SK-N-SH (cell line): ENCODE measurements around the gene ARHGAP40. TPM values are rescaled to one million over a fixed set of nuclear protein-coding genes. Genes with fewer than 3 reads are reported as not detected.

Experiments
- CTCF ChIA-PET: fragments of 300-600, 350-600 bp; formaldehyde crosslinking; extraction: SDS; loops from one replicate; lab custom pipeline; 2021; lab: Yijun Ruan, JAX
- POLR2A ChIA-PET: fragments of 350-600 bp; sonication (Branson Sonifier 250); formaldehyde crosslinking; extraction: SDS; loops from one replicate; lab custom pipeline; 2020; ENCODE audit warnings: antibody characterized with exemption, inconsistent platforms; lab: Yijun Ruan, JAX
- DNase-seq: peaks from one replicate; pipeline ENCODE4 v3.0.0; 2012
- H2AFZ ChIP-seq: fragments of 200-600 bp; sonication (generic); 2 replicates; pipeline ENCODE4 v1.8.1; 2016; ENCODE audit warnings: antibody characterized with exemption, mild to moderate bottlenecking, low read depth
- H3F3A ChIP-seq: fragments of 200-600 bp; sonication (generic); replicated peaks from 2 replicates; pipeline ENCODE3; 2016; ENCODE audit warnings: antibody characterized with exemption, mild to moderate bottlenecking; ENCODE audit not compliant: insufficient read depth
- H3K27ac ChIP-seq, 2 experiments: fragments of 200-500 bp in 1 of 2; fragments of 200-600 bp in 1 of 2; sonication (Bioruptor generic) in 1 of 2; sonication (generic), shearing (Covaris generic) in 1 of 2; 2 replicates each; pipeline versions ENCODE4 v1.5.1 to v1.6.1; 2014 to 2016; ENCODE audit warnings: low read depth in 2 of 2, inconsistent platforms in 1 of 2, low read length in 1 of 2, mild to moderate bottlenecking in 1 of 2, mixed read lengths in 1 of 2
- H3K27me3 ChIP-seq: fragments of 200-600 bp; sonication (generic), shearing (Covaris generic); 2 replicates; pipeline ENCODE4 v1.6.1; 2016; ENCODE audit warnings: mixed run types; ENCODE audit not compliant: insufficient read depth
- H3K36me3 ChIP-seq, 2 experiments: fragments of 200-500 bp in 1 of 2; fragments of 200-600 bp in 1 of 2; sonication (Bioruptor generic) in 1 of 2; sonication (generic) in 1 of 2; replicated peaks in 1 of 2; 2 replicates each; pipeline versions ENCODE3 to v1.5.1; 2014 to 2016; ENCODE audit warnings: low read length in 1 of 2, mild to moderate bottlenecking in 1 of 2; ENCODE audit not compliant: insufficient read depth in 2 of 2, control insufficient read depth in 1 of 2
- H3K4me1 ChIP-seq, 2 experiments: fragments of 200-500 bp in 1 of 2; fragments of 200-600 bp in 1 of 2; sonication (Bioruptor generic) in 1 of 2; sonication (generic), shearing (Covaris generic) in 1 of 2; 2 replicates each; pipeline versions ENCODE4 v1.5.1 to v1.6.1; 2014 to 2016; ENCODE audit warnings: low read depth in 1 of 2, low read length in 1 of 2, mixed run types in 1 of 2; ENCODE audit not compliant: insufficient read depth in 2 of 2, control insufficient read depth in 1 of 2
- H3K4me2 ChIP-seq: fragments of 200-600 bp; sonication (generic), shearing (Covaris generic); 2 replicates; pipeline ENCODE4 v1.6.1; 2017; ENCODE audit warnings: mixed run types
- H3K4me3 ChIP-seq, 2 experiments: fragments of 200-500 bp in 1 of 2; fragments of 200-600 bp in 1 of 2; sonication (Bioruptor generic) in 1 of 2; sonication (generic), shearing (Covaris generic) in 1 of 2; 2 replicates each; pipeline versions ENCODE4 v1.5.1 to v1.8.1; 2014 to 2016; ENCODE audit warnings: low read depth in 2 of 2, inconsistent platforms in 1 of 2, low read length in 1 of 2, mild to moderate bottlenecking in 1 of 2, mixed read lengths in 1 of 2, moderate library complexity in 1 of 2
- H3K79me2 ChIP-seq: fragments of 200-600 bp; sonication (generic); 2 replicates; pipeline ENCODE4 v1.8.1; 2017; ENCODE audit warnings: mild to moderate bottlenecking; ENCODE audit not compliant: insufficient read depth
- H3K9ac ChIP-seq: fragments of 200-600 bp; sonication (generic); 2 replicates; pipeline ENCODE4 v1.6.1; 2017; ENCODE audit warnings: mixed run types
- H3K9me2 ChIP-seq: fragments of 200-600 bp; sonication (generic); 2 replicates; pipeline ENCODE4 v1.6.1; 2017; ENCODE audit warnings: mixed run types
- H3K9me3 ChIP-seq: fragments of 200-600 bp; sonication (generic); 2 replicates; pipeline ENCODE4 v1.6.1; 2017; ENCODE audit warnings: mixed run types, mild to moderate bottlenecking, moderate library complexity
- H4K20me1 ChIP-seq: fragments of 200-600 bp; sonication (generic); 2 replicates; pipeline ENCODE4 v1.6.1; 2017; ENCODE audit warnings: mild to moderate bottlenecking, mixed run types; ENCODE audit not compliant: insufficient read depth
- CHD2 ChIP-seq: fragments of 150-350 bp; IDR thresholded peaks from 2 replicates; pipeline ENCODE4 v1.6.1; 2018; ENCODE audit warnings: low read length; ENCODE audit not compliant: partially characterized antibody
- ELF1 ChIP-seq: IDR thresholded peaks from 2 replicates; pipeline ENCODE4 v1.4.0; 2012
- EP300 ChIP-seq, 2 experiments: IDR thresholded peaks; 2 replicates each; pipeline versions ENCODE4 v1.4.0 to v1.6.1; 2012; ENCODE audit warnings: borderline replicate concordance in 1 of 2, low read depth in 1 of 2, low read length in 1 of 2
- FOSL2 ChIP-seq: IDR thresholded peaks from 2 replicates; pipeline ENCODE4 v1.4.0; 2012; ENCODE audit warnings: low read depth, mild to moderate bottlenecking, moderate library complexity, borderline replicate concordance
- GABPA ChIP-seq: IDR thresholded peaks from 2 replicates; pipeline ENCODE4 v1.4.0; 2012; ENCODE audit warnings: low read depth, mild to moderate bottlenecking
- GATA2 ChIP-seq: sonication (generic); formaldehyde crosslinking; IDR thresholded peaks from 2 replicates; pipeline ENCODE4 v1.5.0; 2020; ENCODE audit warnings: mild to moderate bottlenecking, missing genetic modification reagents
- JUND ChIP-seq: IDR thresholded peaks from 2 replicates; pipeline ENCODE4 v1.4.0; 2012
- MXI1 ChIP-seq: IDR thresholded peaks from 2 replicates; pipeline ENCODE4 v1.6.1; 2012; ENCODE audit warnings: mild to moderate bottlenecking, low read depth, low read length, improper control_type of control experiment
- NFIC ChIP-seq: IDR thresholded peaks from 2 replicates; pipeline ENCODE4 v1.4.0; 2012; ENCODE audit warnings: borderline replicate concordance
- POLR2AphosphoS5 ChIP-seq: IDR thresholded peaks from 2 replicates; pipeline ENCODE4 v1.6.1; 2012; ENCODE audit warnings: low read depth, low read length
- RAD21 ChIP-seq: IDR thresholded peaks from 2 replicates; pipeline ENCODE4 v1.6.1; 2012; ENCODE audit warnings: mild to moderate bottlenecking, low read length
- RCOR1 ChIP-seq: fragments of 150-350 bp; IDR thresholded peaks from 2 replicates; pipeline ENCODE4 v1.6.1; 2017; ENCODE audit warnings: antibody characterized with exemption, low read length
- RFX5 ChIP-seq: IDR thresholded peaks from 2 replicates; pipeline ENCODE4 v1.6.1; 2012; ENCODE audit warnings: mild to moderate bottlenecking, improper control_type of control experiment, low read length
- RXRA ChIP-seq: IDR thresholded peaks from 2 replicates; pipeline ENCODE4 v1.4.0; 2012; ENCODE audit warnings: low read depth, mild to moderate bottlenecking, borderline replicate concordance
- SMC3 ChIP-seq: IDR thresholded peaks from 2 replicates; pipeline ENCODE4 v1.6.1; 2012; ENCODE audit warnings: low read depth, low read length, improper control_type of control experiment
- TCF12 ChIP-seq: IDR thresholded peaks from 2 replicates; pipeline ENCODE4 v1.4.0; 2012
- TEAD4 ChIP-seq: IDR thresholded peaks from 2 replicates; pipeline ENCODE4 v1.4.0; 2012; ENCODE audit warnings: mild to moderate bottlenecking, borderline replicate concordance; ENCODE audit not compliant: insufficient read depth
- USF2 ChIP-seq: fragments of 150-350 bp; IDR thresholded peaks from 2 replicates; pipeline ENCODE4 v1.6.1; 2017; ENCODE audit warnings: antibody characterized with exemption, low read length, low read depth, borderline replicate concordance
- YY1 ChIP-seq: IDR thresholded peaks from 2 replicates; pipeline ENCODE4 v1.4.0; 2012; ENCODE audit warnings: low read depth, mild to moderate bottlenecking
- WGBS: methylation state at CpG from one replicate; pipeline ENCODE4 v1.1.6; 2017; ENCODE audit warnings: low lambda C conversion rate; 5-methylcytosine and 5-hydroxymethylcytosine counted together
- polyA plus RNA-seq, 3 experiments: library from polyadenylated mRNA; depleted of rRNA; stranded (reverse); fragments of >200 nt; gene quantifications; 2 replicates each; pipeline ENCODE4 v1.2.3, GENCODE V29; 2012
- TF ChIP-seq, protein P1 (sequence below): IDR thresholded peaks from 2 replicates; pipeline ENCODE4; 2012
- TF ChIP-seq, protein P2 (sequence below): fragments of 200-600 bp; sonication (generic); IDR thresholded peaks from 2 replicates; pipeline ENCODE4 v1.6.1; 2017; ENCODE audit warnings: antibody characterized with exemption, mild to moderate bottlenecking, moderate library complexity

The ARHGAP40 gene
- polyA plus RNA-seq, 1 of the 3 experiments (the other 2 are of a cell fraction): 0.02 TPM

- H2AFZ ChIP-seq: no peak overlapping the region
- no peaks in the 10 kb centered on the region for H4K20me1 ChIP-seq
- ChIA-PET CTCF (interaction anchor here (0.7 to 22.0 kb wide), 7 partner anchors 9 to 397 kb away, joined by 3 to 510 read pairs (median 4); partner anchors contain the start of genes ACTR5 and SLC32A1), POLR2A (no interaction called here)
- peaks cover 19% of the 10 kb centered on the region for H3K27me3 ChIP-seq
- H3K4me2 ChIP-seq: no peak overlapping the region
- no peaks in the 10 kb centered on the region for H3K79me2 ChIP-seq
- no peak overlapping the region for H3K9ac ChIP-seq
- whole genome bisulfite sequencing: 55% methylated on average over 6 of the region's 6 CpGs
- no peak overlapping the region for H3K27ac ChIP-seq
- H3K4me1 ChIP-seq: peaks cover 0 to 1% of the 10 kb centered on the region in 2 experiments; a peak in 1 of 4 replicates
- H3K9me2 ChIP-seq: no peaks in the 10 kb centered on the region
- H3K4me3 ChIP-seq: no peak overlapping the region
- no peaks in the 10 kb centered on the region for H3K36me3 ChIP-seq
- H3F3A ChIP-seq: no peaks in the 10 kb centered on the region
- no peak for DNase-seq
- no peak for TF ChIP-seq USF2
- no peak for TF ChIP-seq RCOR1
- TF ChIP-seq GATA2 (CRISPR knock-in tag): no peak
- no peak for TF ChIP-seq TCF12
- TF ChIP-seq GABPA: no peak
- TF ChIP-seq YY1: no peak
- no peak for TF ChIP-seq MXI1
- TF ChIP-seq RXRA: no peak
- no peak for TF ChIP-seq SMC3
- TF ChIP-seq NFIC: no peak
- TF ChIP-seq JUND: no peak
- TF ChIP-seq RFX5: no peak
- TF ChIP-seq, protein P1, sequence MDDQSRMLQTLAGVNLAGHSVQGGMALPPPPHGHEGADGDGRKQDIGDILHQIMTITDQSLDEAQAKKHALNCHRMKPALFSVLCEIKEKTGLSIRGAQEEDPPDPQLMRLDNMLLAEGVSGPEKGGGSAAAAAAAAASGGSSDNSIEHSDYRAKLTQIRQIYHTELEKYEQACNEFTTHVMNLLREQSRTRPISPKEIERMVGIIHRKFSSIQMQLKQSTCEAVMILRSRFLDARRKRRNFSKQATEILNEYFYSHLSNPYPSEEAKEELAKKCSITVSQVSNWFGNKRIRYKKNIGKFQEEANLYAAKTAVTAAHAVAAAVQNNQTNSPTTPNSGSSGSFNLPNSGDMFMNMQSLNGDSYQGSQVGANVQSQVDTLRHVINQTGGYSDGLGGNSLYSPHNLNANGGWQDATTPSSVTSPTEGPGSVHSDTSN: no peak
- TF ChIP-seq TEAD4: no peak
- TF ChIP-seq EP300 (IDR thresholded peaks at IDR 0.05; ENCODE audit: borderline replicate concordance in 1 of 2, low read depth in 1 of 2, low read length in 1 of 2): no peak
- no peaks in the 10 kb centered on the region for H3K9me3 ChIP-seq
These were observed 50.0 kb downstream of the ARHGAP40 start for GRCh38 chr20:38651562-38651961.

GRCh38 chr20:38652995-38653394 lies 51.4 kb downstream of the ARHGAP40 start:
- no peak for DNase-seq
- Histone ChIP-seq H3K9me2 (no peaks in the 10 kb centered on the region), H3K4me2 (no peak overlapping the region), H3K4me3 (no peak overlapping the region), H4K20me1 (no peaks in the 10 kb centered on the region), H3K27me3 (peaks cover 11% of the 10 kb centered on the region), H3K36me3 (no peaks in the 10 kb centered on the region), H3K79me2 (no peaks in the 10 kb centered on the region), H3K9ac (no peak overlapping the region), H3F3A (no peaks in the 10 kb centered on the region), H3K4me1 (no peaks in the 10 kb centered on the region; a peak in 1 of 4 replicates), H2AFZ (no peak overlapping the region)
- ChIA-PET POLR2A (no interaction called here), CTCF (interaction anchor here (0.6 to 1.0 kb wide), 2 partner anchors 71 to 242 kb away, joined by 3 read pairs; partner anchors contain the start of gene SLC32A1)
- TF ChIP-seq SMC3 (no peak), NFIC (no peak), RAD21 (no peak), YY1 (no peak), CHD2 (no peak), ELF1 (no peak), GATA2 (CRISPR knock-in tag) (no peak), FOSL2 (no peak), POLR2AphosphoS5 (no peak)
- TF ChIP-seq, protein P2, sequence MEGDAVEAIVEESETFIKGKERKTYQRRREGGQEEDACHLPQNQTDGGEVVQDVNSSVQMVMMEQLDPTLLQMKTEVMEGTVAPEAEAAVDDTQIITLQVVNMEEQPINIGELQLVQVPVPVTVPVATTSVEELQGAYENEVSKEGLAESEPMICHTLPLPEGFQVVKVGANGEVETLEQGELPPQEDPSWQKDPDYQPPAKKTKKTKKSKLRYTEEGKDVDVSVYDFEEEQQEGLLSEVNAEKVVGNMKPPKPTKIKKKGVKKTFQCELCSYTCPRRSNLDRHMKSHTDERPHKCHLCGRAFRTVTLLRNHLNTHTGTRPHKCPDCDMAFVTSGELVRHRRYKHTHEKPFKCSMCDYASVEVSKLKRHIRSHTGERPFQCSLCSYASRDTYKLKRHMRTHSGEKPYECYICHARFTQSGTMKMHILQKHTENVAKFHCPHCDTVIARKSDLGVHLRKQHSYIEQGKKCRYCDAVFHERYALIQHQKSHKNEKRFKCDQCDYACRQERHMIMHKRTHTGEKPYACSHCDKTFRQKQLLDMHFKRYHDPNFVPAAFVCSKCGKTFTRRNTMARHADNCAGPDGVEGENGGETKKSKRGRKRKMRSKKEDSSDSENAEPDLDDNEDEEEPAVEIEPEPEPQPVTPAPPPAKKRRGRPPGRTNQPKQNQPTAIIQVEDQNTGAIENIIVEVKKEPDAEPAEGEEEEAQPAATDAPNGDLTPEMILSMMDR: no peak
- TF ChIP-seq, all 33 proteins: peak for 0
- 43% methylated on average over 2 of the region's 2 CpGs for WGBS
- no peak overlapping the region for H3K27ac ChIP-seq
- H3K9me3 ChIP-seq: no peaks in the 10 kb centered on the region
